Fibroblast of lung (primary cell): ENCODE results near the gene PTPRF.
A peak's percentile ranks its signal among the peaks of the same experiment; 100 is the strongest.

Experiments
- CTCF ChIP-seq, 2 donors: IDR thresholded peaks in 1 of 2; conservative IDR thresholded peaks in 1 of 2; 1 replicate in 1 of 2; 2 replicates in 1 of 2; pipeline ENCODE4 v1.5.1; 2011 to 2012; ENCODE audit warnings: low read length in 2 of 2, control low read depth in 1 of 2, inconsistent platforms in 1 of 2, low read depth in 1 of 2, mild to moderate bottlenecking in 1 of 2
- EZH2 ChIP-seq: IDR thresholded peaks from 2 replicates; pipeline ENCODE4 v1.5.1; 2012; ENCODE audit warnings: low read length, control low read depth, mild to moderate bottlenecking; ENCODE audit errors: missing control alignments

- TF ChIP-seq CTCF (conservative IDR thresholded peaks at IDR 0.05 in 1 of 2, IDR thresholded peaks at IDR 0.05 in 1 of 2; ENCODE audit: low read depth in 1 of 2, low read length in 2 of 2), result peak; percentile 25 to 34
- no peak for TF ChIP-seq EZH2
Observed at GRCh38 chr1:43653339-43653738, 122.7 kb downstream of the PTPRF start.
